Measurements from ENCODE around the gene POLG2.

POLG2 gene

GRCh38 chr17:64496786-64497564 lies at the start of gene POLG2:
Gene POLG2 (minus strand): TSS chr17:64497054. CDS start chr17:64496968, 86 bp downstream.
- peak; percentile 90 for DNase-seq

GRCh38 chr17:64544742-64545141 lies 47.9 kb upstream of the POLG2 start:
- no peak for DNase-seq

GRCh38 chr17:64540118-64540776 lies 43.4 kb upstream of the POLG2 start:
- DNase-seq: no peak

DNA sequence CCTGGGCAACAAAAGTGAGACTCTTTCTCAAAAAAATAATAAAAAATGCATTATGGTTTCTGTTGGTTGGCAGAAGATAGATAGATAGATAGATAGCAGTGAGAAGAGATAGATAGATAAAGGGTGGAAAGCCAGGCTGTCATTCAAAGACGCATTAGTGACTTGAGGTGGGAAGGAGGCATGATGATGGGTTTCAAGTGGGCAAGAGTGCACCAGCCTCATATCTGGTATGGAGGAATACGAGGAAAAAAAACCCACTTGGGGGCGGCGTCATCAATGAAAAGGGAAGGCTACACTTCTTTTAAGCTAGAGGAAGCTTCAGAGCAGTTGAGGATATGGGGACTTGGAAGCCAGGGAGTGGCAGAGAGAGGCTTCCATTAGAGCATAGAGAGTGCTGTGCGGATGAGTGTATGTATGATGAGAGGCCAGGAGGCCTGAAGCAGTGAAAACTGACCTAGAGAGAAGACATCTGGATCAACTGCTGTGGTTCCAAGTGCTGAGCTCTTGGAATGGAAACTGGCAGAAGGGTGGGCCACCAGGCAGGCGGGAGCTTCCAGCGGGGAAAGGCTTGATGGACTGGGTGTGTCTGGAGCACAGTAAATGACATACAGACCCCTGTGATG lies 41.8 kb upstream of the POLG2 start:
- DNase-seq: no peak

DNA sequence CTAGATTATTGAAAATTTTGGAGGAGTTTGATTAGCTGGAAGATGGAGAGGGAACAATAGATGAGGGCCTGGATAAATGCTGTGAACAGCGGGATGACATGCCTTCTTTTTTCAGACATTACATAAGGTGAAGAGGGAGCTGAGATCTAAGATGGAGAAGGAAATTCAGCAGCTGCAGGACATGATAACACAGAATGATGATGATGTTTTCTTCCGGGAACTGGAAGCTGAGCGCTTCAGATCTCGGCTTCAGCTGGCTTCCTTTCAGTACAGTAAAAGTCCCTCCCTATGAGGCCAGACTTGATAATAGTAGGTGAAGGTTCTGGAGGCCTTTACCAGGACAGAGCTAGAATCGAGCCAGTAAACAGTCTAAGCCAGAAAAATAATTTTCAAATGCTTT lies 40.6 kb upstream of the POLG2 start:
- no peak for DNase-seq

- DNase-seq: no peak
Observed at GRCh38 chr17:64536913-64537312, 40.1 kb upstream of the POLG2 start.

DNA sequence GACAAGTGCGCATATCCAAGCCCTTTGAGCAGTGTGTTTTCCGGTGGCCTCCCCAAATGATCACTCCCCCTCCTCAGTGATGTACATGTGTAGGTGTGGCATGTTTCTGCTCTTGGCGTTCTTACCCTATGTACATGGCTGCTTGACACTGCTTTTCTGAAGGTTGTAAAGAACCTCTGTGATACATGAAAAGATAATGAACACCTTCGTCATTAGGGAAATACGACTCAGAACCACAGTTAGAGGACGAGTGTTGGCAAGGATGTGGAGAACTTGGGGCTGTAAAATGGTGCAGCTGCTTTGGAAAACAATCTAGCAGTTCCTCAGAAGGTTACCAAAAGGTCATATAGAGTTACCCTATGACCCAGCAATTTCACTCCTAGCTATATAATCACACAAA lies 38.5 kb upstream of the POLG2 start:
- DNase-seq: no peak

GRCh38 chr17:64534187-64534586 lies 37.3 kb upstream of the POLG2 start:
- DNase-seq: no peak

DNA sequence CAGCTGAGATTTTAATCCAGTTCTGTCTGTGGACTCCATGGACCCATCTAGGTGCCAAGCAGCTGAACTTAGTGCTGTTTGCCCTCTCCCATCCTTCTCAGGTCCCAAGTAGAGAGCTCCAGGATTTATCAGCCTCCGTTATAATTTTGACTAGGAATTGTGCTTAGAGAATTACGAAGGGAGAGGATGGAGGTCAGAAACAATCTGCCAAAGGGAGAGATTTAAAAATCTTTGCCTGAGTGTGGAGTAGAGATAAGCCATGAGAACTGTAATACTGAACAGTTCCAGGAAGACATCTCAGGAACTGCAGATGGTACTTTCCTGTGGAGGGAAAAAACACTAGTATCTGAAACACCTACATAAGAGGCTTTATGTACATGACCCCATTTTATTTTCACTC lies 36.9 kb upstream of the POLG2 start:
- DNase-seq: no peak

DNA sequence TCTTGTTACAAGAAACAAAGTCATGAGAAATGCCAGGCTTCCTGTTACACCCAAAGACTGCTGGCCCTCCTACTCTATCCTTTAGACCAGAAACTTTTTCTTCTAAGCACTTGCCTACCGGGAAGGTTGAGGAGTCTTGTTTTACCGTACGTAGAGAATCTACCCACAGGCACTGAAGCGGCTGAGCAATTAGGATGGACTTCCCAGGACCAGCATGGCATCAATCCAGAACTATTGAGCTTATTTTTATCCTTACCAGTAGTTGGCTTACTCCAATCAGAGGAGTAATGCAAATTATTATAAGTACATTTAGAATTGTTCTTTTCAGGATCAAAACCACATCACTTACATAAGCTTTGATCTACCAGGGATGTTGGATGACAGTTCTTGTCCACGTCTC lies 35.6 kb upstream of the POLG2 start:
- no peak for DNase-seq

GRCh38 chr17:64531955-64532371 lies 35.1 kb upstream of the POLG2 start:
- no peak for DNase-seq

- no peak for DNase-seq
Observed at GRCh38 chr17:64529221-64529620, 32.4 kb upstream of the POLG2 start.

GRCh38 chr17:64527914-64528313 lies 31.1 kb upstream of the POLG2 start:
- DNase-seq: no peak

GRCh38 chr17:64520359-64520758 lies 23.5 kb upstream of the POLG2 start:
- DNase-seq: no peak

DNA sequence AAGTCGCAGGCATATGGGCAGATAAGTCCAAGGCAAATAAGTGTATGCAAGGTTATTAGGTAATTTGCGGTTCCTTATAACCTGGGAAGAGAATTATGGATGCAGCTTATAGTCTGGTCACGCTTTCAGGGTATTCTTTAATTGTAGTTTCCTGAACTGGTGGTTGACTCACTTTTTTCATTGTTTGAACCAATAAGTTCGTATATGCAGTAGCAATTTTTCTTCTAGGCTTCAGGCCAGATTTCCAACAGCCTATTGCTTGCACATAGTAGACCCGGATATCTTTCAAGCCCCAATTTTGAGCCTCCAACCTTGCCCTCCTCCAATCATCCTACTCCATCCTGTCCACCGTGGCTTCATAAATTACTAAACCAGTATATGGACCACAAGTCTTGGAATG lies 22.7 kb upstream of the POLG2 start:
- DNase-seq: no peak

DNA sequence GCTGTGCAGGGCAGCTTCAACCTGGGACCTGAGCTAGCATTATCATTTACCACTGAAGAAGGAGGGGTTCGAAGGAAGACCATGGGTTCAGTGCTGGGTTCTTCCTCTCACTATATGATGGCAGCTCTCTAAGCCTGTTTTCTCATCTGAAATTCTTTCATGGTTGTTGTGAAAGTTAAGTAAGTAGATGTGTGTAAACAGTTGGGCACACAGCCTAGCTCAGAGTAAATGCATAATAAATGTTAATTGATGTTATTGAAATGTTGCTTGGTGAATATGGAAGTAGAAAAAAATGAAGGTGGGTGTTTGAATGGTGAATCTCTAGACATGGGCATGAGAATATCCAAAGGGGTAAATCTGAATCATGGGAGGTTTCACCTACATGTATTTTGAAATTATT lies 19.0 kb upstream of the POLG2 start:
- DNase-seq: no peak

DNA sequence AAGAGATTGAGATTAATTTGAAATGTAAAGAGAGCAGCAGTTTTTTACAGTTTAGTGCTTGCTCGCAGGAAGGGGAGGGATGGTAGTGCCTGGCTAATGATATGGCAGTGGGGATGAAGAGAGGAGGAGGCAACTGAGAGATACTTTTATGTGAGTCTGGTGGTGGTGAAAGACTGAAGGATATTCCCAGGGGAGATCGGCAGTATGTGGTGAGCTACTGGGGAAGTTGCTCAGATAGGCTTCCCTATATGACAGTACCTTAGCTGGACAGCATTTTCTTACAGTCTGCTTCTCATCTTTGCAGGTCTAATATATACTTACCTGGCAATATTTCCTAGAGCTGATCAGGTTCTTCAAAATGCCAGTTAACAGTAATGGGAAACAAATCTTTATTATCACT lies 18.6 kb upstream of the POLG2 start:
- DNase-seq: no peak

DNA sequence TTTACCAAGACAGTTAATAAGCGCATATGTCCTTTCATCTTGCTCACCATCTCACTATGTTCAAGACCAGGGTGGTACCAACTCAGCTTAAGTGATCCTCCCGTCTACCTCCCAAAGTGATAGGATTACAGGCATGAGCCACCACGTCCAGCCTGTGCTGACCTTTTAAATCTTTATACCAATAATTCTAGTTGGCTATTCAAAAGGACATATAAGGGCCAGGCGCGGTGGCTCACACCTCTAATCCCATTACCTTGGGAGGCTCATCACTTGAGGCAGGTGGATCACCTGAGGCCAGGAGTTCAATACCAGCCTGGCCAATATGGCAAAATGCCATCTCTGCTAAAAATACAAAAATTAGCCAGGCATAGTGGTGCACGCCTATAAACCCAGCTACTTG lies 12.3 kb upstream of the POLG2 start:
- no peak for DNase-seq

DNA sequence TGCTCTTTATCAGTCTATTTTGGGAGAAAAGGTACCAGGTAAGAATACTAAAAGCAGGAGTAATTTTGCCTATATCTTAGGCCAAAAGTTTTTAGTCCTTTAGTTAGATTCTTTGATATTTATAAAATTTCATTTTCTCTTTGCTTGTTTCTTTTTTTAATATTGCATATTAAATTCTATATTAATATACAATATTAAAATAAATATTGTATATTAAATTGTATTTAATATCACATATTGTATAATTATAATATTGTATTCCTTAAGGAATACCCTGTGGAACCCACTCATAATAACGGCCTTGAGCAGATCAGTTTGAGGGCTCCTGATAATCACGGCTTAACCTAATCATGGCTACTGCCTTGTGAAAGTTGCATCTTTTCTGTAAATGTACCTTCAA lies 11.8 kb upstream of the POLG2 start:
- no peak for DNase-seq

GRCh38 chr17:64507413-64507782 lies 10.5 kb upstream of the POLG2 start:
- peak; percentile 86 for DNase-seq

GRCh38 chr17:64506576-64507412 lies 9.9 kb upstream of the POLG2 start, which contains the start of gene CEP95:
Gene CEP95 (plus strand): TSS chr17:64506977. CDS start chr17:64507098, 121 bp downstream.
- DNase-seq: peak; percentile 97

DNA sequence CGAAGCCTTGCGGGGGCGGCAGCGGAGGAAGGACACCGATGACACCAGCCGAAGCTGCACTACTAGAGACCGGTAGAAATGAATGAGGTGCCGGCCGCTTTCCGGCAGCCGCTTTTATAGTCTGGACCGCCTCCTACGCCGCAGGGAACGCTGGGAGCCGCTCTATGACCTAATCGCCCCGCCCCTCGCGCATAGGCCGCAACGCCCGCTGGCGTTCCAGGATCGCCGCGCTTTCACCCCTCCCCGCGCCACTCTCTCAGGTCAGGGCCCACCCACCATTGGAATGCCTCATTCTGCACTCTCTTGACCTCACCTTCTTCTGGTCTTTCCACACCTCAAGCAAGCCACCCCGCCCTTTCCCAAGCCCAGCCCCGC lies 9.3 kb upstream of the POLG2 start, which contains the start of gene DDX5:
Gene DDX5 (minus strand): TSS at position 89 of the 375 bp plus-strand sequence. CDS start 170 bp downstream, outside the sequence.
- peak; percentile 97 for DNase-seq
